GM19035 (cell line): Measurements from ENCODE around the gene MCHR1.

Experiments
- ATAC-seq: cut with Tn5 transposase; IDR thresholded peaks from one replicate; pipeline ENCODE4 v1.9.1; 2021; ENCODE audit not compliant: unreplicated experiment

Gene MCHR1, protein sequence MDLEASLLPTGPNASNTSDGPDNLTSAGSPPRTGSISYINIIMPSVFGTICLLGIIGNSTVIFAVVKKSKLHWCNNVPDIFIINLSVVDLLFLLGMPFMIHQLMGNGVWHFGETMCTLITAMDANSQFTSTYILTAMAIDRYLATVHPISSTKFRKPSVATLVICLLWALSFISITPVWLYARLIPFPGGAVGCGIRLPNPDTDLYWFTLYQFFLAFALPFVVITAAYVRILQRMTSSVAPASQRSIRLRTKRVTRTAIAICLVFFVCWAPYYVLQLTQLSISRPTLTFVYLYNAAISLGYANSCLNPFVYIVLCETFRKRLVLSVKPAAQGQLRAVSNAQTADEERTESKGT

DNA sequence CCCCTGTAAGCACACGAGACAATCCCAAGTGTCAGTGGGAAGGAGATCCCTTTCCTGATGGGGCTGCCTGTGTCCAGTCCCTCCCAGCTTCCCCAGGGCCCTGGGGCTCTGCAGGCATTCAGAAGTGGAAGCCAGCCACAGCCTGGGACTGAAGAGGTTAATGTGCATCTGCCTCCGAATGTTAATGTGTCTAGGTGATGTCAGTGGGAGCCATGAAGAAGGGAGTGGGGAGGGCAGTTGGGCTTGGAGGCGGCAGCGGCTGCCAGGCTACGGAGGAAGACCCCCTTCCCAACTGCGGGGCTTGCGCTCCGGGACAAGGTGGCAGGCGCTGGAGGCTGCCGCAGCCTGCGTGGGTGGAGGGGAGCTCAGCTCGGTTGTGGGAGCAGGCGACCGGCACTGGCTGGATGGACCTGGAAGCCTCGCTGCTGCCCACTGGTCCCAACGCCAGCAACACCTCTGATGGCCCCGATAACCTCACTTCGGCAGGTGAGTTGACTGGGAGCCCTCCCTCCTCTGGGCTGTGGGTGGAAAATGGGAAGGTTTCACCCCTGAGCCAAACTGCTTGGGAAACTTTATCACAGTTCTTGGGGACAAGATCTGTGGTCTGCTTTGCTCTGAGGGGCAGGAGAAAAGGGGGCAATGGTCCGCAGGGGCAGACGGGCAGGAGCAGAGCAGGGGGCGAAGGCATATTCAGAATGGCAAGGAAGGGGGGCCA is at the start of gene MCHR1:
TSS of gene MCHR1 (plus strand) at position 236 of the 715 bp plus-strand sequence. CDS start at position 405, 169 bp downstream.
- ATAC-seq: no peak

DNA sequence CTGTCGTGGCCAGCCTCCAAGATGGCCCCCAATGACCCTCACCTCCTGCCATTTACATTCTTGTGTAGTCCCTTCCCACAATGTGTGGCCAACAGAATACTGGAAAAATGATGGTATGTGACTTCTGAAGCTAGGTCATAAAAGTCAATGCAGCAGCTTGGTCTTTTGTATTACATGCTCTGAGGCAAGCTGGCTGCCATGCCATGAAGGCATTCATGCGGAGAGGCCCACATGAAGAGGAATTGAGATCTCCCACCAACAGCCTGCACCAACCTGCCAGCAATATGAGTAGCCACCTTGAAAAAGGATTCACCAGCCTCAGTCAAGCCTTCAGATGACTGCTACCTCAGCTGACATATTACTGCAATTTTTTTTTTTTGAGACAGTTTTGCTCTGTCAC is 47.4 kb upstream of the MCHR1 start:
- no peak for ATAC-seq

DNA sequence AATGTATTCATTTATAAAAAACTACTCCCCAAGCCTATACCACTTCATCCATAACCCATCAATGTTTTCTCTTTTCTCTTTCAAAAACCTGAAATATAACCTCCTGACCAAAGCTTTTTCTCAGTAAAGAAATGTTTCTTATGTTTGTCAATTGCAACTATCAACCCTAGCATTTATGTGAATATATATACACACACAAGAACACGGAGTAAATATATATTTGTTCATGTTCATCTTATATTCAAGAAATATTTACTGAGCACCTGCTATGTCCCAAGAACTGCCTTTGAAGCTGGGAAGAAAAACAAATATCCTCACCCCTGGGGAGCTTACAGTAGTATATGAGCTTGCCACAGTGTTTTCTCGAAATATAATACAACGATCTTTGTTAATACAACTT is 46.2 kb upstream of the MCHR1 start:
- ATAC-seq: no peak

DNA sequence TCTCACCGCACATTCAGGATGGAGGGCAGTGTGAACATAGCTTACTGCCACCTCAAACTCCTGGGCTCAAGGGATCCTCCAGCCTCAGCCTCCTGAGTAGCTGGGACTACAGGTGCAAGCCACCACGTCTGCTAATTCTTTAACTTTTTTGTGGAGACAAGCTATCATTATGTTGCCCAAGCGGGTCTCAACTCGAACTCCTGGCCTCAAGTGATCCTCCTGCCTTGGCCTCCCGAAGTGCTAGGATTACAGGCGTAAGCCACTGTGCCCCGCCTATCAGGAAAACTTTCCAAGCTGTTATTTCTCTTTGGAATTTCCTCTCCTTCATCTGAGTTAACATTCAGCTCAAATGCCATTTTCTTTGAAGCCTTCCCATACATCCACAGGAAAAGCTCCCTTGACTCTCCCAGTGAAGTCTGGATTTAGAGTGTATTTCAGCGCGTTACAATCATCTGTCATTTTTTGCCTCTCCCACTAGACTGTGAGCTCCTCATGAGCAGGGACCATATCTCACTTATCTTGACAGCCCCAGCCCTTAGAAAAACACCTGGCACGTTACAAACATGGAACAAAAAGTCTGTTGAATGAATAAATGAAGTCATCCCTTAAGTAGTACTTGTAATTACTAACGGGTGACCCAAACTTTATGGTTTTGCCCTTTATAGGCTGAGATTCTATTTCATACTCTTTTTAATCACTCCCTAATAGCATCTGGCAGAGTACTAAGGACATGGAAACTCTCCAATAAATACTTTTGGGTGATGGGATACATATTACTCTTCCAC is 45.0 kb upstream of the MCHR1 start:
- ATAC-seq: no peak

DNA sequence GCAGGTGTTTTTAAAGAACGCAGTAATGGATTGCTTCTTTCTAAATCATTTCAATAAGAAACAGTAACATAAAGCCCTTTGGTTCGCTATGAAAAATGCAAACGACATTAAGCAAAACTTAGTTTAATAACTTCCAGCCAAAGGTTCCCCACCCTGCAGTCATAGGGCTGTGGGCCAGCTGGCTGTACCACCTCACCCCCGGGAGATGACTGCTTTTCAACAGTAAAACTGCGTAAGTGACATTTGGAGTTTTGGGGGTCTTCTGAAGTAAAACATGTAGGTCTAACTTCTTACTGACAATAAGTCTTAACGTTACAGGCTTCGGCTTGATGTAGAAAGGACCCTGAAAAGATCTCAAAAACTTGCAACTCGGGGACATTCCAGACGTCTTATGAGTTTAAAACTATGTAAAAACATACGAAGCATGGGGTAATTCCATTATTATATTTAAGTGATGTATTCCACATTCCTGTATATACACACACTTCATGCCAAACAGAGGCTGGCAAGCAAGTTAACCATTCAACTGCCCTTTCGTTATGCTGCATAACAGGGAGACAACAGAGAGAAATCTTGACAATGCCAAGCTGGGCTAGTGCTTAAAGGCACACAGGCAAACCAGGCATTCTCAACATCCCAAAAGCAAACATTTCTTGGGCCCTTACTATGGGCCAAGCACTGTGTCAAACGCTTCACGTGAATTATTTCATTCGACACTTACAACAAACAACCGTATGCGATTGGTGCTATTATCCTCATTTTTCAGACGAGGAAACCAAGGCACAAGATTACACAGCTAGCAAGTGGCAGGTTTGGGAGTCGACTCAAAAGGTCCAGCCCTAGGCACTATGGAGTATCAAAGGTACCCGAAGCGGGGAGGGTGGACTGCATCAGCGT is 44.0 kb upstream of the MCHR1 start:
- ATAC-seq: no peak

DNA sequence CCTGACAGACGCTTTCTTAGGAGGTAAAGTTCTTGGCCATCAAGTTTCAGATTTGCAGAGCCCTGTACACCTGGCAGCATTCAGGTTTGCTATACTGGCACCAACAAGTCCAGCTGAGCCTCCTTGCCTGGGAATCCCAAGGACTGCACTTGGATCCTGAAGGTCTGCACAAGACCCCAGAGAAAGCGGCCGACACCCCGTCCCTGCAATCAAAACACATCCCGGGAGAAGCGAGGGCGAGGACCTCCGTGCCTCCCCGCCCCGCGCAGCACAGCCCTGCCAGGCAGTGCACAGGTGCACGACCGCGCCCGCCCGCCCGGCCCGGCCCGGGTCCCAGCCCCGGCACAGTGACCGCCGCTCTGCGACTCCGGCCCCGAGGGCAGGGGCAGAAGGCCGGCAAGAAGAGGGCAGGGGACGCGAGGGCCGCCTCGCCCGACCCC is 43.3 kb upstream of the MCHR1 start:
- ATAC-seq: no peak

DNA sequence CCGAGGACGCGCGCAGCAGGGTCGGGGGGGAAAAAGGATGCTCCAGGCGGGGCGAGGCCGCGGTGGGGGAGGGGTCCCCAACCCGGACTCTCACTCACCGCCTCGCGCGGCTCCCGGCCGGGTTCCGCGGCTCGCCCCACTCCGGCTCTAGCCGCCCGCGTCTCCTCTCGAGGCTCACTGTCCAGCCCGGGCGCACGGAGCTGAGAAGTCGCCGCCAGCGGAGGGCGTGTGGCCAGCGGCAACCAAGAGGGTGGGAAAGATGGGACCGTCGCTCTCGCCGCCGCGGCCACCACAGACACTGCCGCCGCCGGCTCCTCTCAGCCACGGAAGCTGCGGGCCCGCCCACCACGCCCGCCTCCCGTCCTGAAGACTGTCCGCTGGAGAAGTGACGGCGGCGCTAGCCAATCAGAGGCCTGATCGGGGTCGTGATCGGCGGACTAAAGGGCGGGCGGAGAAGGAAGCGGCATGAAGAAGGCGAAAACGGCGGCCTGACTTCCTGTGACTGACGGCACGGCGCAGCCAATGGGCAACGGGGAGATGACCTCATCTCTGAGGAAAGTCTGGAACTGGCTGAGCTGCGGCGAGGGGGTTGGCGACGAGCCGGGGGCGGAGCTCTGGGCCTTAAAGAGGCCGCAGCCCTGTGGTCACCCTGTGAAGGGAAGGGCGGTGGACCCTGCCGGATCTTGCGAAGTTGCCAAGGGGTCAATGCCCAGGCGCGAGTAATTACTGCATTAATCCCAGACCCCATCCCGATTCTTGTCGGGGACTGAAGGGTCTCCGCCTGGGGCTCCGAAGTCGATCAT is 42.7 kb upstream of the MCHR1 start, which contains the start of gene MRTFA:
TSS of gene MRTFA (minus strand) at position 340 of the 803 bp plus-strand sequence.
- peak; percentile 93 for ATAC-seq

DNA sequence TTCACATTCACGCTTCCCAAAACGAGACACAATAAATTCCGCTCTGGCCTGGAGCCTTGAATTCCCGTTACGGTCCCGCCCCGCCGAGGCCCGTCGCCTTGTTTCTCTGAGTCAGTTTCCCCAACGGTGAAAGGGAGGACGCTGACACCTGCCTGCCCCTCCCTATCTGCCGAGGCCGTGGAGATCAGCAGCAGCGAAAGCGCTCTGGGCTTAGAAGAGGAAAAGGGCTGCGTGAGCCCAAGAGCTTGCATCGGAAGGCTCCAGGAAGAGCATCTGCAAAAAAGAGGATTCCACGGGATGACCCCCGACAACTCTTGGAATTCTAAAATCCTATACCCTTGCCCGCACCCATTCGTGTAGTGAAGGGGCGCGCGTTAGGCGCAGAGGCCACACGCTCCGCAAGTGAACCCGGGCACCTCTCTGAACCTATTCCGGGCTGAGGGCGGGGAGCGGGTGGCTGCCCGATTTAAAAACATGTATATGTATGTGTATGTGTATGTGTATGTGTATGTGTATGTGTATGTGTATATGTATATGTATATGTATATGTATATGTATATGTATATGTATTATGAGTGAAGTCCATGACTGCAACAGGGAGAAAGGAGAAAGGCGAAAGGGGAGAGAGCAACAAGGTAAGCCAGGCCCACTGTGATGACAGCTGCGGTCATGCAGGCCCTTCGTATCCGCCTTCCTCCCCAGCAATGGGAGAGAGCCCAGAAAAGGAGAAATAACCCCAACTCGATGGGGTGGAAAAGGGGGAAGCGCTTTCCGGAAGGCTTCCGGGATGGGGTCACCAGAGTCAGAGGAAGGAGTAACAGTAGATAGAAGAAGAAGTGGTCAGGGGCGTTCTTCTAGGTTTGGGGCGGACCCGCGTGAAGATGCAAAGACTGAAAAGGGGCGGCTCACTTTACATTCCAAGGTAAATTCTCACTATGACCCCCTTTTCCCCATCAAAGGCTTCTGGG is 41.8 kb upstream of the MCHR1 start:
- peak; percentile 7 for ATAC-seq

DNA sequence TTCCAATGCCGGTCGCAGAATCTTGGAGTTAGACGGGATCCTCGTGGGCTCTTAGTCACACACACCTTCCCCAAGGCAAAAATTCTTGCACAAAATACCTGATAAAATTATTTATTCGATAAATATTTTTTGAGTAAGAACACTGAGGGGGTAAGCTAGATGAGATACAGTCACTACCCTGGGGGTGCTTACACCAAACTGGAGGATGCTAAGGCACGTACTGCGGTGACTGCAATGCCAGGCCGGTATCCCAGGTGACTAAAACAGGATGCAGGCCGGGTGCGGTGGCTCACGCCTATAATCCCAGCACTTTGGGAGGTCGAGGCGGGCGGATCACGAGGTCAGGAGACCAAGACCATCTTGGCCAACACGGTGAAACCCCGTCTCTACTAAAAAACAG is 41.0 kb upstream of the MCHR1 start:
- no peak for ATAC-seq

DNA sequence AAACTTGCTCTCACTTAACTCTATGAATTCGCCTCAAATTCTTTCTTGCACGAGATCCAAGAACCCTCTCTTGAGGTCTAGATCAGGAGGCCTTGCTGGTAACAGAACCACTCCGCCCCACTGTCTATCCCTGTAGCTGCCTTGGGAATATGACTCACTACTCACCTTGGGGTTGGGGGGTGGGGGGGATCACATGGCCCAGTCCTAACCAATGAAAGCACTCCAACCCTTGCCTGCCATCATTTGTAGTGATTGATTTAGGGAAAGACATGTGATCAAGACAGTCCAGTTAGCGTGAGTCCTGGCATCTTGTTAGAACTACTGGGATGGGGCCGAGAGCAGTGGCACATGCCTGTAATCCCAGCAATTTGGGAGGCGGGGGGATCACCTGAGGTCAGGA is 38.0 kb upstream of the MCHR1 start:
- no peak for ATAC-seq

DNA sequence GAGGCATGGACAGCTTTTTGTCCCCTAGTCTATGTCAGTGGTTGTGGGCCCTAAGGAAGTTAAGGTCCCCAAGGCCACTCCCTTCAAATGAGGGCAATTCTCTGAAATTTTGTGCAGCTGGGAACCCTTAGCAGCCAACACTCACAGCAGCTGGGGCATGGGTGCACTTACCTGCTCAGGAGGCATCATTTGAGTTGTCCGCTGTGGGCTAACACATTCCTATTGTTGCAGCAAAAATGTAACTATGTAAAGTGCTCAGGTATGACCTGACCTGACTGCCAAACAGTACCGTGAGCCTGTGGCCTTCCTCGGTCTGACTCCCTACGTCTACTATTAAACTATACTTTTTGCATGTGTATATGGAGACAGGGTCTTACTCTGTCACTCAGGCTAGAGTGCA is 37.0 kb upstream of the MCHR1 start:
- ATAC-seq: no peak

DNA sequence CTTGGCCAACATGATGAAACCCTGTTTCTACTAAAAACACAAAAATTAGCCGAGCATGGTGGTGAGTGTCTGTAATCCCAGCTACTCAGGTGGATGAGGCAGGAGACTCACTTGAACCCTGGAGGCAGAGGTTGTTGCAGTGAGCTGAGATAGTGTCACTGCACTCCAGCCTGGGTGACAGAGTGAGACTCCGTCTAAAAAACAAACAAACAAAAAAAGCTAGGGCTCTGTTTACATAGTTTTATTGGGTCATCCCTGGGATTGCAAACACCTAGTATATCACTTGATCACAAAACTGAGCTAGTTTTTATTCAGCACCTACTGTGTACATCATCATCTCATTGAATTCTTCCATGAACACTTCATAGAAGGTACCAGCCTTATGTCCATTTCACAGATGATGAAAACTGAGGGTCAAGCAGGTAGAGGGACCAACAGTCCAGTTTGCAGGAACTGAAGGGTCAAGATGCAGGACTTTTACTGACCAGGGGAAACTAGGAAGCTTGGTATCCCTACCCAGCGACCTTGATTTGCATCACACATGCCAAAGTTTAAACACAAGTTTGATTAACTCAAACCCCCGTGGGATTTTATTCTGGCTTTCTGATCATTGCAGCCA is 33.6 kb upstream of the MCHR1 start:
- no peak for ATAC-seq

DNA sequence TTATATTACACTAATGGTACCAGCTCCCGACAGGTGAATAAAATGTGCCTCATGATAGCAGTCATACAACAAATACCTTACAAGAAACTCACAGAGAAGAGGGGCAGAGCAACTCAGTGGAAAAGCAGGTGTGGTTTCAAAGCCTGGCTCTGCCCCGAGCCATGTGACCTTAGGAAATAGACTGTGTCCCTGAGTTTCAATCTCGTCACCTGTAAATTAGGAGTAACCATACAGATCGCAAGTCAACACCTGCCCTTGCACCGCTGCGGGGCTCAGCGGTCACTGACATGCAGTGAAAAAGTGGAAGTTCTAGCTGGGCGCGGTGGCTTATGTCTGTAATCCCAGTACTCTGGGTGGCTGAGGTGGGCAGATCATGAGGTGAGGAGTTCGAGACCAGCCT is 30.9 kb upstream of the MCHR1 start:
- ATAC-seq: no peak

DNA sequence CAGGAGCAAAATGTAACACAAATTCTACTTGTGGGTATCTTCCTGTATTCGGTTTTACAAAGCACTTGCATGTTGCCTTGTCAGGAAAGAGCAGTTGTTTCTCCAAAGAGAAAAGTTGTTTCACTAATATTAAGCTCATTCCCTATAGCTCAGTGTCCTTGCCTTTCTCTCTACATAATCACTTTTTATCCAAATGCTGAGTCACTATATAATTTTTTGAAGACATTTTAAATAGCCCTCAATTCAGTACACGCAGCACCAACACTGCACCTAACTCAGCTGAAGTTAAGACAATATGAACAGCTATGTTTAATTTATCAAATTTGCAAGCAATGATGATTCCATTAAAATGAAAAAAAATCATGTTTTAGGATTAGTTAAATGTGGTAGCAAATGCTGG is 28.2 kb upstream of the MCHR1 start:
- ATAC-seq: no peak

DNA sequence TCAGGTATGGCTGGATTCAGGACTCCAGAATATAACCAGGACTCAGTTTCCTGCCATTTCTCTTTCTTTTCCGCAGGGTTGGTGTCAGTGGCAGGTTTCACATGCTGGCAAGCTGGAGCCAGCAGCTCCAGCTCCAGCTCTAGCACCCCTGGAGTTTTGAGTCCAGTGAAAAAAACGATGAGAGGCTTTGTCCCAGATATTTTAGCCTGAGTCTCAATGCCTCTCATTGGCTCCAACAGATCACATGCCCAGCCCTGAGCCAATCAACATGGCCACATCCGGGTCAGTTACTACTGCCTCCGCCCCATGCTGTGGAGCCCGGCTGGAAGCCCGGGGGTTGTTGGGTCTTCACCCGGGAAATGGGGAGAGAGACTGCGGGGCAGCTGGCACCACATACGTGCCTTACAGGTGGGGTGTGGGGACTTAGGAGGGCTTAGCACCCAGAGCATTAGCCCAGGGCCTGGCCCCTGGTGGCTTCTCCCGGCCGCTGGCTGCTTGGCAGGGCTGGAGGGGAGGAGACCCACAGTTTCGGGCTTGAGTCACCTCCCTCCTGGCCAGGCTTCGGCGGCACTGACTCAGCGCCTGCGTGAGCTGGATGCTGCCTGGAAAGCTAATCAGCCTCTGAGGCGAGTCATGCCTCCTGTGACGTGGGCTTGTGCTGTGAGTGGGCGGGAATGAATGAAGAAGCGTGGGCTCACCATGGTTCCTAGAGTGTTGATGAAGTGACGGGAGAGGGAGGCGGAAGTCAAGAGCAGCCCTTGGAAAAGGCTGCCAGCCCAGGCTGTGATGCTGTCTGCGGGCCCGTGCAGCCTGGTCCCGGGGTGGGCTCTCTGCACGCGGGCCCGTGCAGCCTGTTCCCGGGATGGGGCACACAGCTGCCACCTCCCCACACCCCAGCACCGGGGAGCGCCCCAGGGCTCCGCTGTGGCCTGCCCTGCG is 27.5 kb upstream of the MCHR1 start:
- ATAC-seq: peak; percentile 75

DNA sequence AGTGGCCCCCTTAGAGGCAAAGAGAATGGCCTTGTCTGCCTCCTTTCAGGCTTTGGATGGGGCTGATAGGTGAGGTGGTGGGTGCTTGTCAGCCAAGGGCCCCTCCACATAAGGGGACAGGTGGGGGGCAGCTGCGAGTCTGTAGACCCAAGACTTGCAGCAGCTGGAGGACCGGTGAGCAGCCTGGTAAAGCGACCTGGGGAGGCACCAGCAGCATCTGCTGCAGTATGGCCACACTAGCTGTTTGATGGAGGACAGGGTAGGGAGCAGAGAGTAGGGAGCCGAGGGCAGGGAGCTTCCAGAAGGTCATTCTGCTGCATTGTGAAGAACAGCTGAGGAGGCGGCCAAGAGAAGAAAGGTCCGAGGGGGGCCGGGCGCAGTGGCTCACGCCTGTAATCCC is 25.9 kb upstream of the MCHR1 start:
- ATAC-seq: no peak

DNA sequence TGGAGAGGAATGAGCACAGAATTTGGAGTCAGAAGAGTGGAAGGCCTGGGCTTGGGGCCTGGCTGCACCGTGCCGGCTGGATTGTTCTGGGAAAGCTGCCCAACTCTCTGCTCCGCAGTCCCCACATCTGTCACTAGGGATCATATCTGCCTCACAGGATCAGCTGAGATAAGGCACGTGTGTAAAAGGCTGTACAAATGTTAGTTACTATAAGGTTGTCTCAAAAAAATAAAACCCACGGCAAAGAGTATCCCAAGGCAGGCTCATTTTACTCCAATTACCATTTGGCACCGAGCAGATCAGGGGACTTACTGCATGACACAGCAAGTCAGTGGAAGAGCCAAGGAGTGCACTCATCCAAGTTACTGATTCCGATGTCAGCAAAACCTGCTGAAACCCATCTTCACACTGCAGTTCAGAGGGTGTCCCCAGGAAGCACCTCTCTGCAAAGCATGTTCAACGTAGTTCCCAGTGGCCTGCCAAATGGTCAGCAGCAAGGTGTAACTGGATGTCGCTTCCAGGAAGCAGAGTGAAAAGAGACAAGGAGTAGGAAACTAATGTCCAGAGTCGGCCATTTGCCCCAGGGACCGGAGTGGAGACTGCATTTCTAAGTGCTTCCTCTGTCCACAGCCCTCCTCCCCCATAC is 24.6 kb upstream of the MCHR1 start:
- no peak for ATAC-seq
